Measurements from ENCODE around the gene RUNX1.

GRCh38 chr21:34992180-34992579 lies 56.9 kb downstream of the RUNX1 start:
- no peak for TF ChIP-seq CTCF (IDR thresholded peaks at IDR 0.05)
- TF ChIP-seq POLR2A (IDR thresholded peaks at IDR 0.05), result no peak
- TF ChIP-seq POLR2AphosphoS5 (IDR thresholded peaks at IDR 0.05), result no peak
